PC-3 (cell line): ENCODE data around the gene IGFBP7. TPM values are rescaled to one million over a fixed set of nuclear protein-coding genes. Genes with fewer than 3 reads are reported as not detected.
A peak's percentile ranks its signal among the peaks of the same experiment; 100 is the strongest.

ENCODE experiments used
- ATAC-seq: fragments of 200-7000 bp; cut with Tn5 transposase; 2 replicates; pipeline ENCODE4 v1.9.1; 2020; ENCODE audit warnings: mild to moderate bottlenecking, moderate library complexity
- BruUV-seq: library from RNA; stranded (reverse); fragments of 400-500 nt; replicated peaks from 2 replicates; lab custom pipeline; 2021; lab: Mats Ljungman, UMichigan
- CTCF ChIA-PET: fragments of 300-600 bp; sonication (Branson Sonifier 250); formaldehyde crosslinking; loops from one replicate; lab custom pipeline; 2022; ENCODE audit warnings: antibody characterized with exemption; lab: Charles Lee
- POLR2A ChIA-PET: fragments of 300-600 bp; sonication (Branson Sonifier 250); formaldehyde crosslinking; loops from one replicate; lab custom pipeline; 2022; ENCODE audit warnings: antibody characterized with exemption; ENCODE audit not compliant: unreplicated experiment; lab: Charles Lee
- DNase-seq: peaks from one replicate; pipeline ENCODE4 v3.0.0-alpha.2; 2015
- H2AFZ ChIP-seq: fragments of 300-600 bp; sonication (generic); 2 replicates; pipeline ENCODE4 v1.6.0; 2016; ENCODE audit warnings: antibody characterized with exemption, low read length
- H3F3A ChIP-seq: fragments of 300-600 bp; sonication (generic); one replicate; pipeline ENCODE4 v1.6.0; 2017; ENCODE audit warnings: antibody characterized with exemption, low read length, control low read depth, mild to moderate bottlenecking; ENCODE audit not compliant: unreplicated experiment
- H3K27ac ChIP-seq: fragments of 300-600 bp; sonication (generic); 2 replicates; pipeline ENCODE4 v1.5.1; 2016; ENCODE audit warnings: mild to moderate bottlenecking, low read length
- H3K27me3 ChIP-seq: fragments of 300-600 bp; sonication (generic); 2 replicates; pipeline ENCODE4 v1.6.1; 2016; ENCODE audit warnings: low read length, mixed read lengths
- H3K36me3 ChIP-seq: fragments of 300-600 bp; sonication (generic); 2 replicates; pipeline ENCODE4 v1.6.1; 2016; ENCODE audit warnings: low read depth, mixed run types, low read length, mixed read lengths
- H3K4me1 ChIP-seq: fragments of 300-600 bp; sonication (generic); 2 replicates; pipeline ENCODE4 v1.5.1; 2016; ENCODE audit warnings: low read length; ENCODE audit not compliant: insufficient read depth
- H3K4me2 ChIP-seq: fragments of 300-600 bp; sonication (generic); 2 replicates; pipeline ENCODE4 v1.6.0; 2016; ENCODE audit warnings: low read length
- H3K4me3 ChIP-seq: fragments of 300-600 bp; sonication (generic); 2 replicates; pipeline ENCODE4 v1.5.1; 2016; ENCODE audit warnings: mild to moderate bottlenecking, low read length, mixed read lengths
- H3K79me2 ChIP-seq: fragments of 300-600 bp; sonication (generic); 2 replicates; pipeline ENCODE4 v1.6.1; 2017; ENCODE audit warnings: low read length, mixed read lengths
- H3K9ac ChIP-seq: fragments of 300-600 bp; sonication (generic); 2 replicates; pipeline ENCODE4 v1.6.0; 2016; ENCODE audit warnings: mild to moderate bottlenecking, low read length
- H3K9me2 ChIP-seq: fragments of 300-600 bp; sonication (generic); replicated peaks from 2 replicates; pipeline ENCODE4 v1.6.1; 2016; ENCODE audit warnings: mixed run types, low read length, mixed read lengths
- H3K9me3 ChIP-seq: fragments of 300-600 bp; sonication (generic); 2 replicates; pipeline ENCODE4 v1.6.1; 2016; ENCODE audit warnings: low read length, mixed read lengths
- H4K20me1 ChIP-seq: fragments of 300-600 bp; sonication (generic); 2 replicates; pipeline ENCODE4 v1.6.1; 2016; ENCODE audit warnings: low read length, mixed read lengths
- EZH2 ChIP-seq: fragments of 300-600 bp; sonication (generic); IDR thresholded peaks from one replicate; pipeline ENCODE4 v1.6.1; 2017; ENCODE audit warnings: antibody characterized with exemption, mild to moderate bottlenecking, low read length; ENCODE audit not compliant: unreplicated experiment
- EZH2phosphoT487 ChIP-seq: fragments of 300-600 bp; sonication (generic); IDR thresholded peaks from 2 replicates; pipeline ENCODE4 v1.6.1; 2018; ENCODE audit warnings: mild to moderate bottlenecking, antibody characterized with exemption, low read length, borderline replicate concordance
- intact Hi-C: fragments of 100-400 bp; cut with micrococcal nuclease; formaldehyde crosslinking; loops from 2 replicates; pipeline ENCODE4 v1.9.0; 2023
- total RNA-seq: library from RNA; depleted of rRNA; stranded (reverse); fragments of >200 nt; gene quantifications from 2 replicates; pipeline ENCODE4 v1.2.3, GENCODE V29; 2014
- TF ChIP-seq, protein P1 (sequence below): fragments of 300-600 bp; sonication (generic); conservative IDR thresholded peaks from 2 replicates; pipeline ENCODE4 v1.5.1; 2017; ENCODE audit warnings: antibody characterized with exemption, low read depth, mild to moderate bottlenecking, low read length

Gene IGFBP7
- total RNA-seq, 1 experiment from 2014 or later, result not detected

DNA sequence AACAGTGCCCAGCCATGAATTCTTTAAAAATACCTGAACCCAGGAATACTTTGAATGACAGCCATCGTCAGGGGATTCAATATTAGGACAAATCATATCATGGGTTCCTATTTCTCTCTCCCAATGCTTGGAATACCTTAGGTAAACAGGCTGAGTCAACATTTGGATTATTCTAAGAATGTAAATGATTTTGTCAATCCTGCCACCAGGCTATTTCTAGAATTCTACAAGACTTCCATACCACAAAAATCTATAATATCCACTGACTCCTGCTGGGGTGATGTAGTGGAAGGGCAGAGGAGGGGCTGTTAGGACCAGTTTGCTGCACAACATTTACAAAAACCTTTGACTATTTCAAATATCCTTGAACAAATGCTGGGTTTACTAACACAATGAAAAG, 65.2 kb downstream of the IGFBP7 start:
- ATAC-seq (no peak), DNase-seq (peak; percentile 69)
- no peak overlapping the region for H3K9ac ChIP-seq
- peaks cover 21% of the 10 kb centered on the region for H3K4me1 ChIP-seq
- no peaks in the 10 kb centered on the region for H3K79me2 ChIP-seq
- BruUV-seq, result no TSS peak
- no peak for TF ChIP-seq EZH2phosphoT487
- TF ChIP-seq, protein P1, sequence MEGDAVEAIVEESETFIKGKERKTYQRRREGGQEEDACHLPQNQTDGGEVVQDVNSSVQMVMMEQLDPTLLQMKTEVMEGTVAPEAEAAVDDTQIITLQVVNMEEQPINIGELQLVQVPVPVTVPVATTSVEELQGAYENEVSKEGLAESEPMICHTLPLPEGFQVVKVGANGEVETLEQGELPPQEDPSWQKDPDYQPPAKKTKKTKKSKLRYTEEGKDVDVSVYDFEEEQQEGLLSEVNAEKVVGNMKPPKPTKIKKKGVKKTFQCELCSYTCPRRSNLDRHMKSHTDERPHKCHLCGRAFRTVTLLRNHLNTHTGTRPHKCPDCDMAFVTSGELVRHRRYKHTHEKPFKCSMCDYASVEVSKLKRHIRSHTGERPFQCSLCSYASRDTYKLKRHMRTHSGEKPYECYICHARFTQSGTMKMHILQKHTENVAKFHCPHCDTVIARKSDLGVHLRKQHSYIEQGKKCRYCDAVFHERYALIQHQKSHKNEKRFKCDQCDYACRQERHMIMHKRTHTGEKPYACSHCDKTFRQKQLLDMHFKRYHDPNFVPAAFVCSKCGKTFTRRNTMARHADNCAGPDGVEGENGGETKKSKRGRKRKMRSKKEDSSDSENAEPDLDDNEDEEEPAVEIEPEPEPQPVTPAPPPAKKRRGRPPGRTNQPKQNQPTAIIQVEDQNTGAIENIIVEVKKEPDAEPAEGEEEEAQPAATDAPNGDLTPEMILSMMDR, result no peak
- TF ChIP-seq EZH2, result no peak
- ChIA-PET POLR2A (no interaction called here), CTCF (no interaction called here)
- H3K4me2 ChIP-seq, result no peak overlapping the region
- intact Hi-C loops, result no loop called here
- H3K36me3 ChIP-seq, result no peaks in the 10 kb centered on the region
- no peak overlapping the region for H2AFZ ChIP-seq
- H3K4me3 ChIP-seq, result no peak overlapping the region
- no peaks in the 10 kb centered on the region for H3K9me2 ChIP-seq
- H3F3A ChIP-seq, result no peaks in the 10 kb centered on the region
- H3K27me3 ChIP-seq, result no peaks in the 10 kb centered on the region
- 0 out of 2 replicates have a peak, but pooled peaks cover 5% of the 10 kb centered on the region for H3K9me3 ChIP-seq
- no peaks in the 10 kb centered on the region for H4K20me1 ChIP-seq
- no peak overlapping the region for H3K27ac ChIP-seq

DNA sequence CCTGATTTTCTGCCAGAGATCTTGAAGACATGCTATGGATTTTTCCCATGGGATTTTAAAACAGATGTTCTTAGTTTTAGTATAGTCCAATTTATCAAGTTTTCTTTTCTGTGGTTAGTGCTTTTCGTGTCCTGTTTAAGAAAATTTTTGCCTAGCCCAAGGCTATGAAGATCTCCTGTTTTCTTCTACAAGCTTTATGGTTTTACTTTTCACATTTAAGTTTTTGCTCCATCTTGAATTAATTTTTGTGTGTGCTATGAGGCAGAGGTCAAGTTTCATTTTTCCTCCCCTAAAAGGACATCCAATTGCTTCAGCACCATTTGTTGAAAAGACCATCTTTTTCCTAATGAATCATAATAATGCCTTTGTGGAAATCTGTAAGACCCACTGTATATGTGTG, 65.9 kb downstream of the IGFBP7 start:
- H3K4me3 ChIP-seq, result no peak overlapping the region
- H2AFZ ChIP-seq, result no peak overlapping the region
- BruUV-seq, result no TSS peak
- no peaks in the 10 kb centered on the region for H3K9me2 ChIP-seq
- DNase-seq, result no peak
- 0 out of 2 replicates have a peak, but pooled peaks cover 5% of the 10 kb centered on the region for H3K9me3 ChIP-seq
- H3K4me2 ChIP-seq, result no peak overlapping the region
- no peak overlapping the region for H3K27ac ChIP-seq
- ChIA-PET POLR2A (no interaction called here), CTCF (no interaction called here)
- intact Hi-C loops, result no loop called here
- H3K4me1 ChIP-seq, result peaks cover 18% of the 10 kb centered on the region
- no peaks in the 10 kb centered on the region for H3K27me3 ChIP-seq
- no peaks in the 10 kb centered on the region for H3K36me3 ChIP-seq
- ATAC-seq, result no peak
- H3K9ac ChIP-seq, result no peak overlapping the region
- no peaks in the 10 kb centered on the region for H4K20me1 ChIP-seq
- no peaks in the 10 kb centered on the region for H3F3A ChIP-seq
- H3K79me2 ChIP-seq, result no peaks in the 10 kb centered on the region
- TF ChIP-seq EZH2phosphoT487 (no peak), EZH2 (no peak)
- TF ChIP-seq, protein P1, result no peak

DNA sequence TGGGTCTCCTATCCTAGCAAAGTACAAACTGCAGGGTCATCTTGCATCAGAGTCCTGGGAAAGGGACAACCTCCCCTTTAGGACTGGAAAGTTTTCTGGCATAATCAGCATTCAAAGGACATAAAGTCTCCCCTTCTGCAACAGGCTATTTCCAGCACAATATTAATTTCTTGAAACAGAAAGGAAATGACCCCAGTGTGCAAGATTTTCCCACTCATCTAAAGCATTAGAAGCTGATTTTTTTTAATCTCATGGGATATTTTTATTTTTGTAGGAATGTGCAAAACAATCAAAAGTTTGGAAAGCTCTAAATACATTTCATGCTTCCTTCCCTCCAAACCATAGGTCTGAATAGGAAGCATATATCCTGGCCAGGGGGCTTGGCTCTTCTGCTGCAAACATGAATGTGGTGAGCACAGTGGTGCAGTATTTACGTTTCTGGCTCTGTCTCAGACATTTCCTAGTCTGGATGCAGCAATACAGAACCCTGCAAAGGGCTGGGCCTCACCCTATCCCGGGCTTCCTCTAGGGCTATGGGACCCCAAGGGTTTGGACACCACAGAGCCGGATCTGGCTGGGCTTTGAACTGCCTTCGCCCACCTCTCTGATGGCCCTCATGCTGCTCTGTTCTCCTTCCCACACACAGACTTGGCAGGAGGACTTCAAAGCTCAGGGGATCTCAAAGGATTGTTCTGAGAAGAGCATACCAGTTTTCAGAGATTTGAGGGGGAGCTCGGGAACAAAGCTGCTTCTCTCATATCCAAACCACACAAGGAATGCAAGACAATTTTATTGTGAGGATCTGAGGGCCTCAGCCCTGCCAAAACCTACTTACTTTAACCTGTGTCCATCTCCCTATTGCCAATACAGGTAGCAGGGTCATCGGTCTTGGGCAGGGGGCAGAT, 66.6 kb downstream of the IGFBP7 start:
- H4K20me1 ChIP-seq, result no peaks in the 10 kb centered on the region
- no TSS peak for BruUV-seq
- CTCF ChIA-PET, result no interaction called here
- no peak overlapping the region for H2AFZ ChIP-seq
- no peaks in the 10 kb centered on the region for H3K36me3 ChIP-seq
- POLR2A ChIA-PET, result no interaction called here
- DNase-seq, result no peak
- TF ChIP-seq EZH2, result no peak
- no peak for TF ChIP-seq EZH2phosphoT487
- TF ChIP-seq, protein P1, result no peak
- H3K9ac ChIP-seq, result no peak overlapping the region
- no peaks in the 10 kb centered on the region for H3K27me3 ChIP-seq
- no peaks in the 10 kb centered on the region for H3K79me2 ChIP-seq
- no peaks in the 10 kb centered on the region for H3K9me2 ChIP-seq
- intact Hi-C loops, result no loop called here
- no peak for ATAC-seq
- H3K4me2 ChIP-seq, result no peak overlapping the region
- H3K4me1 ChIP-seq, result peaks cover 11% of the 10 kb centered on the region
- no peak overlapping the region for H3K4me3 ChIP-seq
- H3F3A ChIP-seq, result no peaks in the 10 kb centered on the region
- no peak overlapping the region for H3K27ac ChIP-seq
- 0 out of 2 replicates have a peak, but pooled peaks cover 5% of the 10 kb centered on the region for H3K9me3 ChIP-seq
